Tibial nerve (tissue), 4 donors: ENCODE results near the gene PPP1R3G. TPM values are rescaled to one million over a fixed set of nuclear protein-coding genes. Genes with fewer than 3 reads are reported as not detected.

Source experiments
- DNase-seq, 2 donors: peaks; one replicate each; pipeline ENCODE4 v3.0.0-alpha.2; 2019; ENCODE audit warnings: low spot score in 2 of 2
- H3K27ac ChIP-seq, 4 donors: fragments of 200-600 bp; sonication (generic) in 3 of 4; one replicate each; pipeline ENCODE4 v1.5.1; 2017 to 2019; ENCODE audit warnings: mild to moderate bottlenecking in 1 of 4
- H3K27me3 ChIP-seq, 2 donors: fragments of 200-600 bp; sonication (generic) in 1 of 2; one replicate each; pipeline versions ENCODE4 v1.5.1 to v1.6.0; 2017 to 2019
- H3K36me3 ChIP-seq, 3 donors: fragments of 200-600 bp; sonication (generic); one replicate each; pipeline ENCODE4 v1.5.1; 2018 to 2019
- H3K4me1 ChIP-seq, 4 donors: fragments of 200-600 bp; sonication (generic) in 3 of 4; one replicate each; pipeline ENCODE4 v1.5.1; 2017 to 2019
- H3K4me3 ChIP-seq, 4 donors: fragments of 200-600 bp; sonication (generic) in 3 of 4; one replicate each; pipeline ENCODE4 v1.5.1; 2017 to 2019; ENCODE audit warnings: mild to moderate bottlenecking in 1 of 4, moderate library complexity in 1 of 4
- H3K9me3 ChIP-seq, 4 donors: fragments of 200-600 bp; sonication (generic) in 3 of 4; one replicate each; pipeline ENCODE4 v1.5.1; 2017 to 2019
- CTCF ChIP-seq, 5 experiments: fragments of 200-600 bp in 3 of 5; fragments of 450-650 bp in 2 of 5; sonication (generic) in 3 of 5; IDR thresholded peaks; one replicate each; pipeline ENCODE4 v1.5.1; 2016 to 2019; ENCODE audit warnings: antibody characterized with exemption in 5 of 5, mild to moderate bottlenecking in 3 of 5, moderate library complexity in 2 of 5
- EP300 ChIP-seq, 2 donors: sonication (generic); formaldehyde crosslinking; IDR thresholded peaks; one replicate each; pipeline ENCODE4 v1.6.1; 2017; ENCODE audit warnings: antibody characterized with exemption in 2 of 2, mild to moderate bottlenecking in 1 of 2
- POLR2A ChIP-seq, 2 donors: fragments of 450-650 bp; IDR thresholded peaks; one replicate each; pipeline ENCODE4 v1.6.1; 2017; ENCODE audit warnings: antibody characterized with exemption in 2 of 2, mild to moderate bottlenecking in 2 of 2, moderate library complexity in 2 of 2
- WGBS, 2 donors: methylation state at CpG; one replicate each; pipeline ENCODE4 v1.1.5; 2018; 5-methylcytosine and 5-hydroxymethylcytosine counted together
- total RNA-seq, 4 donors: library from RNA; depleted of rRNA; stranded (reverse); fragments of >200 nt; gene quantifications; one replicate each; pipeline ENCODE4 v1.1.0, GENCODE V29; 2016

Gene PPP1R3G
- total RNA-seq, 4 donors from 2014 or later = 1.3 to 5.1 (median 2.1) TPM

- 81 to 87% methylated on average over 2 of the region's 2 CpGs for WGBS, 2 donors
- peaks cover 0 to 5% (median 0%) of the 10 kb centered on the region in 4 donors for H3K4me1 ChIP-seq
- H3K4me3 ChIP-seq = no peak overlapping the region
- TF ChIP-seq CTCF (IDR thresholded peaks at IDR 0.05) = no peak
- no peak for TF ChIP-seq POLR2A (IDR thresholded peaks at IDR 0.05)
- no peak for TF ChIP-seq EP300 (IDR thresholded peaks at IDR 0.05)
- no peak overlapping the region for H3K27ac ChIP-seq
- H3K36me3 ChIP-seq = no peaks in the 10 kb centered on the region
- H3K9me3 ChIP-seq = no peaks in the 10 kb centered on the region
- no peaks in the 10 kb centered on the region for H3K27me3 ChIP-seq
- DNase-seq = no peak
These were observed 5.4 kb upstream of the PPP1R3G start for GRCh38 chr6:5079692-5080091.

GRCh38 chr6:5080574-5080973 is 4.6 kb upstream of the PPP1R3G start:
- Histone ChIP-seq H3K4me1 (peaks cover 0 to 8% (median 0%) of the 10 kb centered on the region in 4 donors), H3K27ac (no peak overlapping the region), H3K36me3 (no peaks in the 10 kb centered on the region), H3K27me3 (no peaks in the 10 kb centered on the region), H3K9me3 (no peaks in the 10 kb centered on the region), H3K4me3 (no peak overlapping the region)
- no peak for DNase-seq
- TF ChIP-seq CTCF (IDR thresholded peaks at IDR 0.05) (no peak), EP300 (IDR thresholded peaks at IDR 0.05) (no peak), POLR2A (IDR thresholded peaks at IDR 0.05) (no peak)
- 63 to 65% methylated on average over 3 of the region's 3 CpGs for WGBS, 2 donors

GRCh38 chr6:5081182-5081581 is 4.0 kb upstream of the PPP1R3G start:
- Histone ChIP-seq H3K4me3 (no peak overlapping the region), H3K4me1 (peaks cover 0 to 14% (median 3%) of the 10 kb centered on the region in 4 donors), H3K27me3 (no peaks in the 10 kb centered on the region), H3K27ac (no peak overlapping the region), H3K36me3 (no peaks in the 10 kb centered on the region), H3K9me3 (no peaks in the 10 kb centered on the region)
- 93 to 96% methylated on average over 3 of the region's 3 CpGs for WGBS, 2 donors
- DNase-seq = no peak
- TF ChIP-seq EP300 (IDR thresholded peaks at IDR 0.05) (no peak), CTCF (IDR thresholded peaks at IDR 0.05) (no peak), POLR2A (IDR thresholded peaks at IDR 0.05) (no peak)

- H3K27me3 ChIP-seq = no peaks in the 10 kb centered on the region
- TF ChIP-seq EP300 (IDR thresholded peaks at IDR 0.05) = no peak
- TF ChIP-seq POLR2A (IDR thresholded peaks at IDR 0.05) = no peak
- no peak for TF ChIP-seq CTCF (IDR thresholded peaks at IDR 0.05)
- WGBS, 2 donors = 67 to 71% methylated on average over 4 of the region's 4 CpGs
These were observed 3.2 kb upstream of the PPP1R3G start for GRCh38 chr6:5081955-5082354.

GRCh38 chr6:5082487-5083306 is 2.4 kb upstream of the PPP1R3G start:
- Histone ChIP-seq H3K9me3 (no peaks in the 10 kb centered on the region), H3K4me1 (peaks cover 0 to 19% (median 4%) of the 10 kb centered on the region in 4 donors), H3K4me3 (no peak overlapping the region), H3K36me3 (no peaks in the 10 kb centered on the region), H3K27ac (no peak overlapping the region), H3K27me3 (no peaks in the 10 kb centered on the region)
- TF ChIP-seq CTCF (IDR thresholded peaks at IDR 0.05) (no peak), EP300 (IDR thresholded peaks at IDR 0.05) (no peak), POLR2A (IDR thresholded peaks at IDR 0.05) (no peak)
- WGBS, 2 donors = 67 to 70% methylated on average over 12 of the region's 12 CpGs
- no peak for DNase-seq

More at GRCh38 chr6:5081955-5082354, 3.2 kb upstream of the PPP1R3G start:
- Histone ChIP-seq H3K36me3 (no peaks in the 10 kb centered on the region), H3K4me3 (no peak overlapping the region), H3K27ac (no peak overlapping the region), H3K4me1 (peaks cover 0 to 19% (median 4%) of the 10 kb centered on the region in 4 donors), H3K9me3 (no peaks in the 10 kb centered on the region)
- DNase-seq = no peak
